HUDEP-2 (cell line): ENCODE data around the gene ABCC4.
"Not testable (repeated sequence)": the region's sequence is repeated elsewhere in the genome, so short reads cannot be mapped to it uniquely, and the experiment has no call there.

Source experiments
- DNase-seq, 76 experiments: peaks; one replicate each; lab custom pipeline; 2025; ENCODE audit not compliant: unreplicated experiment in 76 of 76; lab: John Stamatoyannopoulos, UW

The ABCC4 gene

DNA sequence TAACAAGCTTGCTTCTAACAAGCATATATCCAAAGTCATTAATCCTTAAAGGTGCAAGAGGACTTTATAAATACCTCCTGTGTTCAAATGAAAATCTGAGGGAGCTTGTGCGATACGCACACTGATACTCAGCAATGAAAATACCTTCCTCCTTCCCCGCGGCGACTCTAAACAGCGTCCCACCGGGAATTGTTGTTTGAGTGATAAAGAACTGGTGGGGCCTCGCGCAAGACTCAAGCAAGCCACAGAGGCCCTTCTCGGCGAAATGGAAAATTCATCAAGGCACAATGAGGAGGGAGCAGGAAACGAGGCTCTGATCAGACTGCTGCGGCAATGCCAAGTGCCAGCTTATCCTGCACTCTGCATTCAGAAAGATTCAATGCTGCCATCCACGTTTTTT is 126.7 kb downstream of the ABCC4 start:
- no peak for DNase-seq

DNA sequence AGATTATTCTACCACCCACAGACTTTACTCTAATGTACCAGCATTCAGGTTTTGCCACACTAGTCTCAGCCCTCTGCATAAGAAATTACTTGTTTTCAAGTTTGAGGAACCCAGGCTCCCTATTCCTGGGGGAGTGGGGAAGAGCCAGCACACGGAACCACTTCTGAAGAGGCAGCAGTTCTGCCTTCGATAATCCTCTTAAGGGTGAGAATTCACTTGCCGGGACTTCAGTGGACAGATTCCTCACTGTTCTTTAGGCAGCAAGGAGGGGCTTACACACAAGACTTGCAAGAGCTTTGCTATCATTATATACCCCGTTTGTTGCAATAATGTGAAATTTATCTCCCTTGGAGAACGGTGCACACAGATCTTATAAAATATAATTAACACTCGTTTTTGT is 133.1 kb downstream of the ABCC4 start:
- DNase-seq, result no peak

DNA sequence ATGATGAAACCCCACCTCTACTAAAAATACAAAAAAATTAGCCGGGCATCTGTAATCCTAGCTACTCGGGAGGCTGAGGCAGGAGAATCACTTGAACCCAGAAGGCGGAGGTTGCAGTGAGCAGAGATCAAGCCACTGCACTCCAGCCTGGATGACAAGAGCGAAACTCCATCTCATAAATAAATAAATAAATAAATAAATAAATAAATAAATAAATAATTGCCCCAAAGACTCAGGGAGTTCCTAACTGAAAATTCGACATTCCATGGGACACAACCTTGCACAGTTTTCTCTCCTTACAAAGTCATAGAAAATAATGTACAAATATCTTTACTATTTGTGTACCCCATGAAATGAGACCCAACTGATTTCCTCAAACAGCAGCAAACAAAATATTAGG is 134.2 kb downstream of the ABCC4 start:
- DNase-seq, result not testable (repeated sequence)

DNA sequence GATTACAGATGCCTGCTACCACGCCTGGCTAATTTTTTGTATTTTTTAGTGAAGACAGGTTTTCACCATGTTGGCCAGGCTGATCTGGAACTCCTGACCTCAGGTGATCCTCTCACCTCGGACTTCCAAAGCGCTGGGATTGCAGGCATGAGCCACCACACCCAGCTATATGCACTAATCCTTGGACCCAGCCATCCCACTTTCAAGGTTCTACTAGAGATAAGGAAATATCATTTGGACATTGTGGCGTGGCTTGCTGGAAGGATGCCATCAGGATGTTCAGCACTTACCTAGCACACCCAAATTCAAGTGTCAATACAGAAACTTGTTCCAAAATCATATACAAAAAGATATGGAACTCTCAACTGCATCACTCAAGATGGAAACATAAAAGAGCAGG is 136.4 kb downstream of the ABCC4 start:
- peak in 7 of 76 experiments; percentile 1 to 32 (median 15) for DNase-seq

DNA sequence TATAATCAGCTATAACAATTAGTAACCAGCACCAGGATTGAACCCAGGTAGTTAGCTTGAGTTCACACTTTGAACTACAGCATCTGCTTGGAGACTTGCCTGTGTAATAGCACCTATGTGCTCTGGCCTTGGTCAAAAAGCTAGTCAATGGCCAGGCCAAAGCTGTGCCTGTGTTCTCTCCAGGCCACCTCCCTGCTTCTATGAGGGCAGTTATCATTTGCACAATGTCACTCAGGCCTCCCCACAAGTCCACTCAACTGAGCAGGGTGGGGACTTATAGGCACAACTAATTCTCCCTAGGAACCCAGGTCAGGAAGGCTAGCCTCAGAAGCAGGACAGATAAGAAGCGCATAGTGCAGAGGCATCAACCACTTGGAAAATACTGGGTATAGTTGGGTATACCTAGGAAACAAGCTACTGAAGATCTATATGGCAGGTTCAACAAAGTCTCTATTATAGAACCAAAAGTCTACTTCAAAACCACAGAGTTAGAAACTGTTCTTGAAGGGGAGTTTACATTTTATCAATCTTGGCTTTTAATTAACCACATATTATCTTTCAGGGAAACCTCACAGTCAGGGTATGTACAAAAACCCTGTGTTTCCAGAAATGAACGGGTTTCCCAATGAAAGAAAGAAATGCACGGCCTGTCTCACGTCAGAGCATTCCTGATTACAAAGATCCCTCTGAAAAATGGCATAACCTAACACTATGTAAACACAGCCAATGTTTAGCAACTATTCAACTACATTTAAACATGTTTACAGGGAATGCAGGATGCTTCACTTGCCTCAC is 140.9 kb downstream of the ABCC4 start:
- DNase-seq, result no peak

DNA sequence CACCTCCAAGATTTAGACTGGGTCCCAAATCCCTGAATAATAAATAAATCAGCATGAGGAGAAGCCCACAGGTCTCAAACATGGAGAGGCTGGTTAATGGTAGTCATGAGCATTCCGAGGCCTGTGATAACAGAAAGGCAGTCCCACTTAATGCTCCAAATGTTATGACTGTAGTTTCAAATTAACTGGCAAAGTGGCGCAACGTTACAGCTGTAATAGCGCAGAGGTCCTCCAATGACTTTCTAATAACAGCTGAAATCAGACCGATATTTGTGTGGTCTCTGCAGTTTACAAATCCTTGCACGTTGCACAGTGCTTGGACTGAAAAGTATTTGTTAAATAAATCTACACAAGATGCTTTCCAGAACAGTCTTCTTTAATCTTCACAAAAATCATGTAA is 141.8 kb downstream of the ABCC4 start:
- DNase-seq, result no peak

DNA sequence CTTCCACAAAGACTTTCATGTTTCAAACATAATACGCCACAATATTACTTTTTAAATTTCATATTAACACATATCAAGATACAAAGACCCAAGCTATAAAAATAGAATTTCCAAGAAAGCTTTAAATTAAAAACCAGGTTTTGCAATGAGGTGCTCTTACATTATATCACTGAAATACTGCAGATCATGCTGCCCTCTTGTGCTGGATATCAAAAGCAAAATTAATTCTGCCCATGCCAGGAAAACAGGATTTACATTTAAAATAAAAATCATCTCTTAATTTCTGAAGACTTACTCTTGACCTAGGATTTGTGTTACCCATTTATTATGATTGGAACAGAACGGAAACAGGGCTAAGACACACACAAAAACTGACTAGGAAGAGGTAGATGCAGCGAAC is 145.0 kb downstream of the ABCC4 start:
- no peak for DNase-seq

DNA sequence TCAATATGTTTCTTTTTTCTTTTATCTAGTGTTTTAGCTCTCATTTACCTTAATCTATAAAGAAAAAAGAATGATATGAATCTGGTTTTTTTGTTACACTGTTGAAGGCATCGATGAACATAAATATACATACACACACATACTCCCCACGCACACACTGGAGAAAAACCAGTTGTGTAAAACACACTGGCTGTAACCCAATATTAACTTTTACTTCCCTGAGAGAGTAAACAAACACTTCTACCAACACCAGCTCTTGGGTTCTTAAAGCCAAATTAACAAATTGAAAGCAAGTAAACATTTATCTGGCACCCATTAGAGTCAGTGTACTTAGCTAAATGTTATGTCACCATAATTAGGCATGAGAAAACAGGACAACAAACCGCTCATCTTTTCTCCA is 145.7 kb downstream of the ABCC4 start:
- DNase-seq, result no peak

DNA sequence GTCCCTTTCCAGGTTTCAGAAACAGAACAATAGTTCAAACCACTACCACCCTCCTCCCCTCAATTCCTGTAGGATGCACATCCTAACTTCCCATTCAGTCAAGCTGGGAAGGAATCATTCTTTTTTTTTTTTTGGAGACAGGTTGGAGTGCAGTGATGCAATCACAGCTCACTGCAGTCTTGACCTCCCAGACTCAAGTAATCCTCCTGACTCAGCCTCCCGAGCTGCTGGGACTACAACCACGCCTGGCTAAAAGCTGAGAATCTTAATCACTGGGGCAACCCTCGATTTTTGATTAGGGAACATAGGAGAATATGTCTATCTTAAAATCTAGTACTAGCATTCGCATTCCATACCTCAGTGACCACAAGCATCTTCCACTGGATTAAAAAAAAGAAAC is 146.2 kb downstream of the ABCC4 start:
- DNase-seq, result no peak

DNA sequence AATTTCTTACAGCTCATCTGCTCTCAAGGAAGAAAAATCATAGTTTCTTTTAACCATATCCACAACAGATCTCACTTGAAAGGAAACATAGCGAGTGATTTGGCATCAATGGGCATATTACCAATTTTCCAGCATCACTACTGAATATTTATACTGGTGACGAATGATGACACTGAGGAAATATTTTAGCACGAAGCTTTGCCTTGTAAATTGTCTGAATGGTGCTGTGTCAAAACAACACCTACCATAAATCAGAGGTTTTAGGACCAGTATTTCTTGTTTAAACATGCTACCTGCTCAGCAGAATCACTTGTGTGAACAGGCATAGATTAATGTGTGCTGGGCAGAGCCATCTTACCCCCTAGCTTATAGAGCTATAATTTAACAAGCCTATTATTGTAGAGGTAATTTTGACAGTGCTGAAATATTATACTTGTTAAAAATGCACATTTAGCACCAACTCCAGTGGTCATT is 146.8 kb downstream of the ABCC4 start:
- DNase-seq, result no peak

DNA sequence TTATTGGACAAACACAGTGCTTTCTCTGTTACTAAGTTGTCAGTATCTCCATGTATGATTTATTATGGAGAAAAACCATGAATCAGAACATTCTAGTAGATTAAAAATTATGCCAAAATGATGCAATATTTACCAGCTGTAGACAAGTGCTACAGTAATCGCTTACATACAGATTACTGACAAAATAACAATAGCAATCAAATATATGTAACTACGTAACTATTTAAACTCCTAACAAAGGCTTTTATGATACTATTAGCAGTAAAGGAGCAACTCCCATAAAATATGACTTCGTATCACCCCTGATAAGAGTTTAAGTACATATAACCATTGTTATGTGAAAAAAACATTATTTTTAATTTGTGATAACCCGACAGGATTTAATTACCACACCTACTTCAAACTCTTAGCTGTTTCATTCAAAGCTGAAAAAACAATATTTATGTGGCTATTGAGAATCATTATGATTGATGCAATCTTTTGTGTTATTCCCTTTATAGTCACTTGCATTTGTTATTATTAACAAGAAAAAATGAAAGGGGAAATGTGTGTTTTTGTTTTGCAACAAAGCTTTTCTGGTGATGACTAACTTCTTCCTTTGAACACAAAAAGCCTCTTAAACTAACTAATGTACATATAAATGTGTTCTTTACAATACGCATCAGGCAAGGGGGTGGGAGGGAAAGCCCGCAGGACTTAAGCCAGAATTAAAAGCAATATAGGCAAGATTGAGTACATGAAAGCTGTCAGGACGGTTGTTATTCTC is 147.4 kb downstream of the ABCC4 start:
- DNase-seq, result no peak

DNA sequence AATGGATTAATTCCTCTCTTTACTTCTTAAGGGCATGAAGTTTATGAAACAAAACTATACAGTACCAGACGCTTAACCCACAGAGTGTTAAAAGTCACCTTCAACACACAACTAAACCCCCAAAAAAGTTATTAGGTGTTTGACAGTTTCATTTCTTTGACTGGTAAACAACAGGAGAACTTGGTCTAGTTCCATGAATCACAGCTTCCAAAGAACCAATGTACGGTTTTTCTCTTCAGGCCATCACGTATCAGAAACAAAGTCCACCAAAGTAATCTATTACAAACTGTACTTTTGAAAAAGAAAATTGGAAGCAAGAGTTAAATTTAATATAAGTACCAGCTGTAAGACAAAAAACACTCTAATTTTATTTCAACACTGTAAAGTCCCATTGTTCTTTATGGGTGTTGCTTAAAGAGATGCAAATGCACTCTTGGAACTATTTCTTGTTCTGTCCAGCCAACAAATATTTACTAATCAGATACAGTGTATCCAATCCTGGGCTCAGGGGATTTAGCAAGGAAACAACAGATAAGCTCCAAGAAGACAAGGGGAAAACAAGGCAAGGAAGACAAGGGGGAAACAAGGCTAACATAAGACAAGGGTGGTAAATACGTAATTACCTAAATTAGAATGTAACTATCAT is 149.2 kb downstream of the ABCC4 start:
- DNase-seq, result no peak

DNA sequence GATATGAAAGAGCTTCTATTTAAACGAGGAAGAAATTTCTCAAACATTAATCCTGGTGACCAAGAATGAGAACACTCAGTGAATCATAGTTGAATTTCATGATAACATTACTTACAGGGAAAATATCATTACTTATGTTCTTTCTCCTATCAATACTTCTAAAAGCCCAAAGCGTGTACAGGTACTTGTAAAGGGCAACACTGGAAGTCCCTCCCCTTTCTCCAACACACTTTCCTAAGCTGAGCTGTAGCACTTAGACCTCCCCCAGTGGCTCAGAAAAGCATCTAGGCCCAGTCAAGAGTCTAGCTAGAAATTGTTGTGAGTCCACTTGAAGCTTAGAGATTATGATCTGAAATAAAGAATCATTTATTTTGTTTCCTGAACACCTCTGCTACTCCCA is 150.7 kb downstream of the ABCC4 start:
- no peak for DNase-seq

DNA sequence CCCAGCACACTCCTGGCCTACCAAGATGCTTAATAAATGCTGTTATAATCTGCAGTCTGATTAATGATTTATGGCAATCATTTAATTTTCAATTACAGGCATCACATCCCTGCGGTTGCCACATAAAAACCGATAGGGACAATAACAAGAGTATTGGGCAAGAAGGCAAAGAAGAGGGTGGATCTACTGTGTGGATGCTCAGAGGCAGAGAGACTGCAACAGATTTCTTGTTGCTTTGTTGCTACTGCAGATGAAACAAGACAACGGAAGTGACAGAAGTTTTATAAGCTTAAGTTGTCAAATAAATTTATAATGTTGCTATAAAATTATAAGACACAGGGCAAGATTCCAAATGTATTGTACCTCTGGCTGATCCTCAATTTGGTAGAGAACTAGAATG is 154.8 kb downstream of the ABCC4 start:
- DNase-seq, result no peak

DNA sequence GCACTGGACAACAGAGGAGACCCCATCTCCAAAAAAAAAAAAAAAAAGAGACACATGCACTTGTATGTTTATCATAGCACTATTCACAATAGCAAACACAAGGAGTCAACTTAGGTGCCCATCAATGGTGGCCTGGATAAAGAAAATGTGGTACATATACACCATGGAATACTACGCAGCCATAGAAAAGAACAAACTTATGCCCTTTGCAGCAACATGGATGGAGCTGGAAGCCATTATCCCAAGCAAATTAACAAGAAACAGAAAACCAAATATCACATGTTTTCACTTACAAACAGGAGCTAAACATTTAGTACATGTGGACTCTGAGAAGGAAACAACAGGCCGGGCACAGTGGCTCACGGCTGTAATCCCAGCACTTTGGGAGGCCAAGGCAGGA is 155.7 kb downstream of the ABCC4 start:
- no peak for DNase-seq

DNA sequence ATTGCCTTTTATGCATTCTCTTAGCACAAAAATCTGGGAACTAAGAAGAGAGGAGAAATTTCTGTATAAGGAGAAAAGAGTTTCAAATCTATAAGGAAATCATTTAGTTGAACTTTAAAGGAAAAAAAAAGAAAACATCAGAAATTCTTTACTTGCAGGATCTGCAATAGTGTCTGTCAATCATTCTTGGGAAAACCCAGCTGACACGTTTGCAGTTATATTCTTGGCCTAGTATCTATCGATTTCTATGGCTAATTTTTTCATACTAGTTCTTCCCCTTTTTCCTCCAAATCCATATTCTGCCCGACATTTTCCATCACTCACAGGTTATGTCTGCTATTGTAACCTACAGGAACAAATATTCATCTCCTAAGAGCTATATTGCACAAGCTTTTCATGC is 160.7 kb downstream of the ABCC4 start:
- no peak for DNase-seq

DNA sequence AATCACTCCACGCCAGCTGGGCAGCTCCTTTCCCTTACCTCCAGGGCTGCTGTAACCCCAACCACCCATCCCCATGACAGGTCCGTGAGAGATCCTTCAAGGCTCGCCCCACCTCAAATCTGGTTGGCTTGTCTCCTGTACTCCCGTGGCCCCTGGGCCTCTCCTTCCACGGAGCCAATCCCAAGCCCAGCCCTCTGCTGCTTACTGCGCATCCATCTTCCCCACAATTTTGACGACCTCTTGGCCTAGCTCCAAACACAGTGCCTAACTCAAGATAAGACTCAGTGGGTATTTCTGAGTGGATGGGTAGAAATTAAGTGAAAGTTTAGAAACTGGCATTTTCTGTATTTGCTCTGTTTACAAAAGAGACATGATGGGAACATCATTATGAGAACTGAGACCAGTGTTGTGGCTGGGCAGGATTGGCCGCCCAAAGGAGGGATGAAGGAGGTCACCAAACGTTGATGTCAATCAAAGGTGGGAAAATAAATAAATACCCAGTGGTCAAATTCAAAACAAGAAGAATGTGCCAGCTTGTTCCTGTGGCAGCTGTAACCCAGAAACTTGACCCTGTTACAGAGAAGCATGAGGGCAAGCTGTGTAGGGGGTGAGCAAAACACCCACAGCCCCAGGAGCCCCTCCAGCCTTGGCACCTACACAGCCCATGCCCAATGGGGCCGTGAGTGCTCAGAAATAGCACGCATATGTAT is 162.2 kb downstream of the ABCC4 start:
- no peak for DNase-seq

DNA sequence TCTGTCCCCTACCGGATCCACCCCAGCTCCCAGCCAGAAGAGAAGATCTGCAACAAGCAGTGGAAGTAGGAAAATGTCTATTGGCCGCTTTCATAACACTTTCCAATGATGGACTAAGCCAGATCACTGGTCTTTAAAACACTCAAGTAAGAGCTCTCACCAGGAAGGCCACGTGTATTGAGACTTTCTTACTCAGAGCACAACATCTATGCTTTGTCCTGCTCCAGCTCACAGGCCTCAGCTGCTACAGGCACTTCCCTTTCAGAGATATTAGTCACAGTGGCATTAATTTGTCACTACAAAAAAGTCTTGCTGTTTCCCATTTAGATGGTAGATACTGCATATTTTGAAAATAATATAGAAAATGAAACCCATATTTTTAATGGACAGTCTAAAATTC is 164.2 kb downstream of the ABCC4 start:
- DNase-seq, result no peak

DNA sequence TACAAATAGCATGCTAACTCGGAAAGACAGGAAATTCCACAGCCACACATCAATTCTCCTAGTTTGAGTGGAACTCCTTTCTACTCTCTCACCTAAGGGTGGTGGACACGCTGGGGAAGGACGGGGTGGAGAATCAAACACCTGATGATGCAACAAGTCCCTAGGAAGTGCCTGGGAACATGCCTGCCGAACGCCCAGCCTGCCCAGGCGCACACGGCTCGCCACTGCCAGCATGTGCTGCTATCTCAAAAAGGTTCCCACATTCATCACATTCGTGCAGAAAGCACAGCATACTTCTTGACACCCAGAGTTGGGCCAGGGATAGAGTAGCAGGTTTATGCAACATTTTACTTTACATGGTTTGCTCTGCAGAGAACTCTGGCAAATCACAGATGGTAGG is 164.6 kb downstream of the ABCC4 start:
- no peak for DNase-seq

DNA sequence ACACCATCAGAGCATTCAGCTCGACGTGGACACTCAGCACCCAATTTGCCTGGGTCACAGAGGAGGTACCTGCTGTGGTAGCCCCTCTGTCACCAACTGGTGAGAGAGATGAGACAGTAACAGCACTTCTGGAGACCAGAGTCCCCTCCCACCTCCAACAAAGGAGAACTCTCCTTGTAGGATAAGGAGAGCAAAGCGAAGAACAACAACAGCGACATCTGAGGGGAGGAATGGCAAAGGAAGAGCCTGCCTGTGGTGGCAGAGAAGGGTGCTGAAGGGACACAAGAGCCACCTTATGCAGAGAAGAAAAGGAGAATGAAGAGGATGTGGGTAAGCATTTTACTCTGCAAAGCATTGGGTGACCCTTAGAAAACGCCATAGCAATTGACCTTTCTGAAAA is 167.8 kb downstream of the ABCC4 start:
- DNase-seq, result no peak

DNA sequence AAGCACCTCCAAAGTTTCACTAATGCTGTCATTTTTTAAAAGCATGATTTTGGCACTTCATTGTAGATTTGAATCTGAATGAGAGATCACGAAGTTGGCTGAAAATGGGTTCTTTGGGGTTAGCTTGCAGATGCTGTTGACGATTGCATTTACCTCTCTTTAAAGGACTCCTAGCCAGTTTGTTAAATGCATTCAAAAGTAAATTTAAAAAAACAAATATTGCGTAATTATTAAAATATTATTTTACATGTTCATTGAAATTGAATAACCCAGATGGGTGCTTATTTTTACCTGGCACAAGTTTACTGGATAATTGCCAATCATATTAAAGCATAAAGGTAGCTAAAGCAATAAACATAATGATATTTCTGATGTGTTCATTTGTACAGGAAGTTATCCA is 172.2 kb downstream of the ABCC4 start:
- no peak for DNase-seq
